GM12878 (cell line): ENCODE data around the gene MANBA. TPM values are rescaled to one million over a fixed set of nuclear protein-coding genes. Genes with fewer than 3 reads are reported as not detected.

Experiments
- ATAC-seq: fragments of 200-7000 bp; cut with Tn5 transposase; 3 replicates; pipeline ENCODE4 v1.9.1; 2020; ENCODE audit warnings: mild to moderate bottlenecking, moderate library complexity
- BruUV-seq: library from RNA; stranded (reverse); fragments of 400-500 nt; replicated peaks from 2 replicates; lab custom pipeline; 2021; lab: Mats Ljungman, UMichigan
- CTCF ChIA-PET: fragments of 300-600 bp; sonication (Branson Sonifier 250); formaldehyde crosslinking; extraction: SDS; loops from one replicate; lab custom pipeline; 2021; ENCODE audit warnings: inconsistent platforms; lab: Yijun Ruan, JAX
- POLR2A ChIA-PET: fragments of 350-600 bp; formaldehyde crosslinking; extraction: SDS; loops from one replicate; lab custom pipeline; 2021; ENCODE audit warnings: inconsistent platforms; lab: Charles Lee
- RAD21 ChIA-PET: fragments of 300-600 bp; sonication (Branson Sonifier 250); formaldehyde crosslinking; loops from one replicate; lab custom pipeline; 2023; ENCODE audit warnings: antibody characterized with exemption; ENCODE audit not compliant: unreplicated experiment; lab: Charles Lee
- SMC1A ChIA-PET: fragments of 300-600 bp; sonication (Branson Sonifier 250); formaldehyde crosslinking; loops from one replicate; lab custom pipeline; 2023; ENCODE audit not compliant: unreplicated experiment, uncharacterized antibody; lab: Charles Lee
- DNase-seq: peaks from one replicate; pipeline ENCODE4 v3.0.0-alpha.2; 2011; ENCODE audit warnings: low read depth, low spot score
- FAIRE-seq: peaks from 3 replicates; lab custom pipeline; 2011; peaks lifted over from hg19 to GRCh38; lab: Jason Lieb, UNC
- H2AFZ ChIP-seq: 2 replicates; pipeline ENCODE4 v1.6.0; 2011; ENCODE audit warnings: low read depth, low read length, control low read depth; ENCODE audit not compliant: control insufficient read depth
- H3K27ac ChIP-seq: 2 replicates; pipeline ENCODE4 v1.5.1; 2011; ENCODE audit warnings: control low read depth; ENCODE audit not compliant: control insufficient read depth, insufficient read depth
- H3K27me3 ChIP-seq, 2 experiments: replicated peaks in 1 of 2; 2 replicates each; pipeline versions ENCODE4 v1.6.0 to v1.6.1; 2011; ENCODE audit warnings: low read length in 1 of 2; ENCODE audit not compliant: control insufficient read depth in 2 of 2, insufficient read depth in 2 of 2
- H3K36me3 ChIP-seq, 2 experiments: 2 replicates each; pipeline ENCODE4 v1.5.1; 2011; ENCODE audit warnings: low read length in 1 of 2; ENCODE audit not compliant: control insufficient read depth in 2 of 2, insufficient read depth in 2 of 2
- H3K4me1 ChIP-seq: 2 replicates; pipeline ENCODE4 v1.6.1; 2011; ENCODE audit warnings: mild to moderate bottlenecking, low read length, moderate library complexity, mixed read lengths; ENCODE audit not compliant: control insufficient read depth, insufficient read depth
- H3K4me2 ChIP-seq: 2 replicates; pipeline ENCODE4 v1.6.0; 2011; ENCODE audit warnings: control low read depth; ENCODE audit not compliant: control insufficient read depth, insufficient read depth
- H3K4me3 ChIP-seq: fragments of 200-600 bp; sonication (generic); 2 replicates; pipeline ENCODE4 v1.5.1; 2016
- H3K79me2 ChIP-seq: 2 replicates; pipeline ENCODE4 v1.6.0; 2011; ENCODE audit warnings: low read length; ENCODE audit not compliant: control insufficient read depth, insufficient read depth
- H3K9ac ChIP-seq: 2 replicates; pipeline ENCODE4 v1.8.0; 2011; ENCODE audit warnings: low read length, control low read depth, mixed read lengths; ENCODE audit not compliant: control insufficient read depth, insufficient read depth
- H3K9me3 ChIP-seq: replicated peaks from 3 replicates; pipeline ENCODE4 v1.5.1; 2011; ENCODE audit warnings: mild to moderate bottlenecking, low read length; ENCODE audit not compliant: control insufficient read depth, insufficient read depth
- H4K20me1 ChIP-seq: 2 replicates; pipeline ENCODE4 v1.6.0; 2011; ENCODE audit not compliant: control insufficient read depth, insufficient read depth
- CHD4 ChIP-seq: fragments of 200-600 bp; sonication (generic); IDR thresholded peaks from 2 replicates; pipeline ENCODE4 v1.6.1; 2016; ENCODE audit warnings: mild to moderate bottlenecking
- MYB ChIP-seq: fragments of 150-350 bp; IDR thresholded peaks from 2 replicates; pipeline ENCODE4 v1.6.1; 2014; ENCODE audit warnings: mild to moderate bottlenecking, low read depth, low read length, borderline replicate concordance
- TCF3 ChIP-seq: IDR thresholded peaks from 2 replicates; pipeline ENCODE4 v1.6.1; 2012; ENCODE audit warnings: low read depth, mild to moderate bottlenecking, low read length, borderline replicate concordance; ENCODE audit not compliant: insufficient read depth
- TCF7 ChIP-seq: IDR thresholded peaks from 2 replicates; pipeline ENCODE4 v1.6.1; 2014; ENCODE audit warnings: antibody characterized with exemption, borderline replicate concordance
- ZBTB33 ChIP-seq: fragments of 450-650 bp; IDR thresholded peaks from 2 replicates; pipeline ENCODE4 v1.6.1; 2017; ENCODE audit warnings: mild to moderate bottlenecking
- ZNF274 ChIP-seq: IDR thresholded peaks from one replicate; pipeline ENCODE4 v1.8.0; 2011; ENCODE audit not compliant: insufficient read length, insufficient read depth
- WGBS: methylation state at CpG from one replicate; pipeline ENCODE4 v1.1.6; 2016; ENCODE audit warnings: low lambda C conversion rate; ENCODE audit not compliant: insufficient replicate concordance, insufficient coverage; ENCODE audit errors: missing lambda C conversion rate; 5-methylcytosine and 5-hydroxymethylcytosine counted together
- in situ Hi-C: fragments of 300-500 bp; cut with MboI; formaldehyde crosslinking; loops from 9 replicates; pipeline ENCODE4 v1.14.3; 2018; ENCODE audit warnings: mixed read lengths
- intact Hi-C: fragments of 100-400 bp; cut with micrococcal nuclease; formaldehyde crosslinking; loops from one replicate; pipeline ENCODE4 v1.14.2; 2022; ENCODE audit not compliant: unreplicated experiment
- polyA plus RNA-seq, 11 experiments: library from polyadenylated mRNA; depleted of rRNA in 4 of 11; unstranded in 6 of 11; stranded (reverse) in 5 of 11; fragments of >200 nt; fragmentation: Nextera tagmentation in 4 of 11; fragmentation: Illumina TruSeq in 1 of 11; extraction: Ambion mirVana in 4 of 11; extraction: Trizol in 1 of 11; gene quantifications; 1 replicate in 1 of 11; 2 replicates in 10 of 11; pipeline versions ENCODE4 v1.2.1 to v1.2.3, GENCODE V29; 2011 to 2016; ENCODE audit warnings: inconsistent platforms in 2 of 11, missing spikeins in 2 of 11, low read depth in 1 of 11
- total RNA-seq, 4 experiments: library from RNA; depleted of rRNA in 3 of 4; stranded (reverse); fragments of >200 nt in 3 of 4; fragmentation: Illumina TruSeq in 1 of 4; extraction: Trizol in 1 of 4; gene quantifications; 2 replicates each; pipeline versions ENCODE4 v1.2.1 to v1.2.3, GENCODE V29; 2013 to 2021

MANBA gene
- total and polyA plus RNA-seq, 10 of the 15 experiments (the other 5 are each of a cell fraction or from before 2014, with no cell fraction given) = 3.8 to 19.0 (median 12.5) TPM

GRCh38 chr4:102678107-102678506 lies 82.7 kb downstream of the MANBA start:
- H3K4me2 ChIP-seq = no peak overlapping the region
- CTCF ChIA-PET = interaction anchor here (1.0 kb wide), 1 partner anchor 26 kb away, joined by 3 read pairs; no protein-coding TSS in a partner anchor
- no peak overlapping the region for H3K9ac ChIP-seq
- BruUV-seq = no TSS peak
- no peaks in the 10 kb centered on the region for H3K9me3 ChIP-seq
- peaks cover 0 to 5% of the 10 kb centered on the region in 2 experiments; a peak in 1 of 4 replicates for H3K36me3 ChIP-seq
- H3K27ac ChIP-seq = no peak overlapping the region
- H3K4me1 ChIP-seq = no peaks in the 10 kb centered on the region
- H2AFZ ChIP-seq = no peak overlapping the region
- SMC1A ChIA-PET = interaction anchor here (1.4 kb wide), 1 partner anchor 9 kb away, joined by 3 read pairs; no protein-coding TSS in a partner anchor
- ATAC-seq (no peak), FAIRE-seq (no peak), DNase-seq (no peak)
- RAD21 ChIA-PET = no interaction called here
- POLR2A ChIA-PET = interaction anchor here (0.9 kb wide), 1 partner anchor 10 kb away, joined by 4 read pairs; no protein-coding TSS in a partner anchor
- H4K20me1 ChIP-seq = no peaks in the 10 kb centered on the region
- H3K79me2 ChIP-seq = no peaks in the 10 kb centered on the region
- in situ Hi-C loops = no loop called here
- 64% methylated on average over 2 of the region's 2 CpGs for WGBS
- TF ChIP-seq CHD4 = no peak
- no peak for TF ChIP-seq ZBTB33
- TF ChIP-seq TCF7 = no peak
- no peak for TF ChIP-seq ZNF274
- TF ChIP-seq TCF3 = no peak
- TF ChIP-seq MYB = no peak
- intact Hi-C loops = no loop called here
- no peaks in the 10 kb centered on the region for H3K27me3 ChIP-seq
- H3K4me3 ChIP-seq = no peak overlapping the region
